ENCODE data around the gene NAPB. TPM values are rescaled to one million over a fixed set of nuclear protein-coding genes. Genes with fewer than 3 reads are reported as not detected.

Gene NAPB
- total and polyA plus RNA-seq, 2 of the 8 experiments (the other 6 are each of a cell fraction or from before 2014, with no cell fraction given), result 6.2 to 12.3 TPM

GRCh38 chr20:23456873-23457272, 35.6 kb upstream of the NAPB start:
- Histone ChIP-seq H4K91ac (replicated peaks; ENCODE audit: insufficient read length, low read length) (no peak overlapping the region), H2BK120ac (replicated peaks; ENCODE audit: low read depth, low read length) (no peak overlapping the region), H3K56ac (replicated peaks; ENCODE audit: insufficient read length, low read depth, low read length) (no peak overlapping the region), H4K5ac (ENCODE audit: insufficient read length, low read depth, low read length) (no peak overlapping the region), H3K9me3 (ENCODE audit: insufficient read depth in 2 of 2, low read depth in 1 of 2, low read length in 1 of 2) (0 out of 4 replicates have a peak, but pooled peaks cover 0 to 5% of the 10 kb centered on the region in 2 experiments), H3K4ac (replicated peaks; ENCODE audit: insufficient read length, low read depth, low read length) (no peak overlapping the region), H4K20me1 (replicated peaks in 1 of 2; ENCODE audit: control insufficient read depth in 1 of 2, insufficient read depth in 2 of 2, low read length in 2 of 2) (peaks cover 0 to 3% of the 10 kb centered on the region in 2 experiments), H2AK5ac (ENCODE audit: low read depth, low read length) (no peak overlapping the region), H3K4me3 (ENCODE audit: extremely low read depth in 1 of 4, insufficient read depth in 2 of 4, low read depth in 3 of 4, low read length in 4 of 4) (no peak overlapping the region), H2BK15ac (ENCODE audit: low read length) (no peak overlapping the region), H3K36me3 (ENCODE audit: control insufficient read depth in 2 of 4, insufficient read depth in 4 of 4, low read length in 3 of 4) (no peaks in the 10 kb centered on the region; a peak in 1 of 8 replicates), H3K4me1 (replicated peaks in 1 of 4; ENCODE audit: control insufficient read depth in 3 of 4, insufficient read depth in 4 of 4, low read length in 3 of 4) (peaks cover 0 to 7% (median 1%) of the 10 kb centered on the region in 4 experiments; a peak in 3 of 7 replicates), H3K23me2 (ENCODE audit: low read depth, low read length) (peaks cover 7% of the 10 kb centered on the region), H3K27ac (ENCODE audit: low read depth, low read length) (no peak overlapping the region), H2AFZ (ENCODE audit: low read length) (no peak overlapping the region), H3K14ac (ENCODE audit: insufficient read length) (no peak overlapping the region), H3K79me1 (ENCODE audit: low read depth, low read length) (no peaks in the 10 kb centered on the region), H2BK5ac (ENCODE audit: low read depth, low read length) (no peak overlapping the region), H2BK20ac (ENCODE audit: low read length) (peak overlapping the region; percentile 76; the same call in 1 of the 2 replicates), H3K4me2 (ENCODE audit: insufficient read depth in 1 of 2, low read depth in 2 of 2, low read length in 2 of 2) (no peak overlapping the region), H4K8ac (ENCODE audit: extremely low read depth, insufficient read depth, low read length) (no peak overlapping the region), H3K9ac (replicated peaks in 1 of 4; ENCODE audit: extremely low read depth in 1 of 4, low read depth in 3 of 4, low read length in 3 of 4) (no peak overlapping the region), H3K27me3 (replicated peaks in 1 of 4; ENCODE audit: control insufficient read depth in 3 of 4, extremely low read depth in 1 of 4, insufficient read depth in 3 of 4, low read length in 3 of 4) (peaks cover 0 to 7% (median 0%) of the 10 kb centered on the region in 4 experiments; a peak in 2 of 7 replicates), H3K18ac (ENCODE audit: extremely low read depth, low read length) (0 out of 2 replicates have a peak overlapping the region, but pooled peaks have one; percentile 52), H2BK12ac (ENCODE audit: low read depth, low read length) (0 out of 2 replicates have a peak overlapping the region, but pooled peaks have one; percentile 5), H3K79me2 (ENCODE audit: control insufficient read depth in 1 of 2, insufficient read depth in 2 of 2, low read length in 2 of 2) (0 out of 4 replicates have a peak, but pooled peaks cover 0 to 4% of the 10 kb centered on the region in 2 experiments), H3K23ac (ENCODE audit: insufficient read length) (no peak overlapping the region)
- ChIA-PET CTCF (ENCODE audit: partially characterized antibody) (interaction anchor here (1.2 kb wide), 1 partner anchor 14 kb away, joined by 4 read pairs; no protein-coding TSS in a partner anchor), POLR2A (ENCODE audit: partially characterized antibody) (no interaction called here)
- DNase-seq (ENCODE audit: low read depth in 1 of 2, low spot score in 2 of 2) (no peak), FAIRE-seq (no peak)
- 90% methylated on average over 7 of the region's 7 CpGs; no CpG with 5 or more reads in 1 of the 2 experiments for WGBS, 2 experiments (ENCODE audit: extremely low coverage in 1 of 2, insufficient coverage in 1 of 2, insufficient read length in 1 of 2, insufficient replicate concordance in 2 of 2, low coverage in 1 of 2, low lambda C conversion rate in 2 of 2, missing lambda C conversion rate in 1 of 2)
- TF ChIP-seq SP2 (IDR thresholded peaks at IDR 0.05; ENCODE audit: low read length) (no peak), KDM4A (IDR thresholded peaks at IDR 0.05; ENCODE audit: low read depth, low read length, severe bottlenecking) (no peak), RAD21 (IDR thresholded peaks at IDR 0.05 in 1 of 2, conservative IDR thresholded peaks at IDR 0.05 in 1 of 2; ENCODE audit: low read depth in 2 of 2, low read length in 2 of 2) (no peak), SUZ12 (IDR thresholded peaks at IDR 0.05; ENCODE audit: low read length) (no peak), JUND (IDR thresholded peaks at IDR 0.05; ENCODE audit: low read length) (no peak), ATF2 (IDR thresholded peaks at IDR 0.05; ENCODE audit: low read length) (no peak), RBBP5 (IDR thresholded peaks at IDR 0.05; ENCODE audit: borderline replicate concordance, low read depth, low read length) (no peak), YY1 (IDR thresholded peaks at IDR 0.05; ENCODE audit: low read depth, low read length) (no peak), TAF1 (IDR thresholded peaks at IDR 0.05; ENCODE audit: low read depth, low read length) (no peak), BRCA1 (IDR thresholded peaks at IDR 0.05; ENCODE audit: low read depth, low read length) (no peak)
- TF ChIP-seq, protein P1, sequence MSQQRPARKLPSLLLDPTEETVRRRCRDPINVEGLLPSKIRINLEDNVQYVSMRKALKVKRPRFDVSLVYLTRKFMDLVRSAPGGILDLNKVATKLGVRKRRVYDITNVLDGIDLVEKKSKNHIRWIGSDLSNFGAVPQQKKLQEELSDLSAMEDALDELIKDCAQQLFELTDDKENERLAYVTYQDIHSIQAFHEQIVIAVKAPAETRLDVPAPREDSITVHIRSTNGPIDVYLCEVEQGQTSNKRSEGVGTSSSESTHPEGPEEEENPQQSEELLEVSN (IDR thresholded peaks at IDR 0.05), result no peak
